ENCODE results near the gene HCN1.

HCN1 gene

DNA sequence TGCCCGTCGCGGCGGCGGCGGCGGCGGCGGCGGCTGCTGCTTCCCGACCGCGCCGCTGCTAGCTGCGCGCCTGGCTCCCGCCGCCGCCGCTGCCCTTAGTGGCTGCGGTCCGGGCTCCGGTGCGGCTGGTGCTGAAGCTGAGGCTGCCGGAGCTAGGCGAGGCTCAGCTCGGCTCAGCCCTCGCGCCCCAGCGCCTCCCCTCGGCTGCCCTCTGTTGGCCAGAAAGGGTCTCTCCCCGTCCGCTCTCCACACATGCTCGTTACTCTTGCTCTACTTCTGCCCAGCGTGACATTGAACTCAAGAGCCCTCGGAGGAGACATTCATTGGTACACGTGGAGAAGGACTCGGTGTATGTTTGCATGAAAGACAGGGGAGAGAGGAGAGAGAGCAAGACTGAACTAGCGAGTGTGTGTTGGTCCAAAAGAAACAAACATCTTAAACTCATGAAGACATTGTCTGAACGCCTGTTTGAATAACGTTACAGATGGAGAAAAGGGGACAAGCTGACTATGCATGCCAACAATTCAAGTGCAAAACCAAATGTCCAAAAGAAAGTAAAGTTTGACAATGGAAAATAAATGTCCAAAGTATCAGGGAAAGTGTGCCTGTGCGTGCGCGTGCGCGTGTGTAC, at the start of gene HCN1:
Gene HCN1 (minus strand): TSS at position 175 of the 631 bp plus-strand sequence.
- no peak for DNase-seq

DNA sequence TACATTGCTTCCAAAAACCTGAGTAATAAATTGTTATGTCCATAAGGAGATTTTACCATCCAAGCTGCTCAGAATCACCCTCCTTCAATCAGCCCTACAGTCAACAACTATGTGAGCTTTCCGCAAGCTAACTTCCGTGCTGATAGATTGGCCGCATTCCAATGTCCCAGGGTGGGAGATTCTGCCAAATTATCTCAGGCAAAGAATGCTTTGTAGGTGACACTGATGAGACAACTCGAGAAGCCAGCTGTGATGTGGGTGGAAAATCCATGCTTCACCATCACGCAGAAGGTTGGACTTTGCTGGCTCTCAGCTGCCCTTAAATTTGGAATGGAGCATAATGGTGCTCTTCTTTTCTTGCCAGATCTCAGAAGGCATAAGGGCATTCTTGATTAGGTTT, 44.9 kb upstream of the HCN1 start:
- no peak for DNase-seq

DNA sequence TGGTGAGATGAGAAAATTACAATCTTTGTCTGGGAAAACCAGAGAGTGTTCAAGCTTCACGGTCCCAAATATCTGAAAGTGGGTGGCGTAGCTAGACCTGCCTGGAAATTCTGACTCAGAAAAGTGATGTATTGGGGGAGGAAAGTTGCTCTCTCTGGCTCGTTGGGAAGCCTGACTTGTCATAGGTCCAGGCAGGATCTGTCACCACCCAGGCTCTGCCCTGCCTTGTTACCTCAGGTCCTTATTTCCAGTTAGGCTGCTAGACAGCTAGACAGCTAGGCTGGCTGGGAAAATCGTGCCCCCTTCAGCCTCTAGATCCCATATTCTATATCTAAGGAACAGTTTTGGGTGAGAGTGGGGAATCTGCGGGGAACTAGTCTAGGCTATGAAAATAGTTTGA, 41.0 kb upstream of the HCN1 start:
- DNase-seq: no peak

GRCh38 chr5:45725537-45725936, 29.4 kb upstream of the HCN1 start:
- DNase-seq: no peak

DNA sequence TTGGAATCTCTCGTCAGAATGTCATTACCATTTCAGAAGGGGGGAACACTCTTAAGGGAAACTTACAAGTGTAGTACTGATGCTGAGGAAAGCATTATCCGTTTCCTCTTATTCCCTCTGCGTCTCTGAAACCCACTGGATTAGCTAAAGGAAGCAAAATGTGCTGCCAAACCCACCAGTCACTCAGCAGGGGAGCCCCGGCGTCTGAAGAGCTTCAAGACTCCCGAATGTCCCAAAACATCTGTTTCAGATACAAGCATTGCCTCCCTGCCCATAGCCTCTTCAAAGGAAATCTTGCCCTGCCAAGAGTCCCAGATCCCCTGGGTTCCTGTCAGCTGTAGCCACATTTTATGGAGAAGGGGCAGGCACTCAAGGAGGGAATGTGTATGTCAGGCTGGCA, 1.0 kb upstream of the HCN1 start:
- no peak for DNase-seq

GRCh38 chr5:45695804-45696156, 400 bp downstream of the HCN1 start:
- DNase-seq: no peak

- no peak for DNase-seq
Measured at GRCh38 chr5:45694971-45695803, 993 bp downstream of the HCN1 start.

DNA sequence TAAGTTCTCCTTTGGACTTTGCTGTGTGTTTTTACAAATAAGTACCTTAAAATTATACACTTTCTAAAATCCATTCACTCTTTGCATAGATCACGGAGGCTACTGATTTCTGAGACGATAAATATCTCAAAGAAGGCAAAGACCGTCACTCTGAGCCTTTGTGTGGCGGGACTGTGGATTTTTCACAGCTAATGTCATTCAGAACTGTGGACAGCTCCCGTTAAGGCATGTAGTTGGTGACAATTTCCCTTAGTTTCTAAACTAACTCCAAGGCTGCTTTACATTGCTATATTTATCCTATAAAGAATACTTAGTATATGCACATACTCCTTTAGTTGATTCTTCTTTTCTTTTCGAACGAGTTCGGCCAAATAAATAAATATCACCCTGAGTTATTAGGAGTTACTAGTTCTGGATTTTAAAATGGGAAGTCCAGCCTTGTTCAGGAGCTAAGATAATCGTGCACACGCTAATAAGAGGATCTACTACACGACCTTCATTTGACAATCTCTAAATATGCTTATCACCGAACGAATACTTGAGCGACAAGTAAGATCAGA, 1.8 kb downstream of the HCN1 start:
- no peak for DNase-seq

- no peak for DNase-seq
Measured at GRCh38 chr5:45692481-45692880, 3.7 kb downstream of the HCN1 start.

DNA sequence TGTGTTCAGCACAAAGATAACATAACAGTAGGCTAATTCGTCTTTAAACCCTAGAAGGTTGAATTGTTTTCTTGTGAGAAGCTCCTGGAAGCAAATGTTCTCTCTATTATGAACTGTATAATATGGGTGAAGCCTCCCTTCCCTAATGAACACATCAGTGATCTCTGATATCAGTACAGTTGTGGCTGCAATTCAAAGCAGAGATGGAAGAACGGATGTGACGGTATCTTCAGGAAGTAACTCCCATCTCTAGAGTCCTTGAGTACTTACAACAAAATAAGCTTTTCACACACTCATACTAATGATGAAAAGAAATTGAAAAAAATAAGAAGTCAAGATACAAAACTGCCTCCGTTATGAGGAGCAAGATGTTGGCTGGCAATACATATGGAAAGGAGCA, 4.5 kb downstream of the HCN1 start:
- no peak for DNase-seq

DNA sequence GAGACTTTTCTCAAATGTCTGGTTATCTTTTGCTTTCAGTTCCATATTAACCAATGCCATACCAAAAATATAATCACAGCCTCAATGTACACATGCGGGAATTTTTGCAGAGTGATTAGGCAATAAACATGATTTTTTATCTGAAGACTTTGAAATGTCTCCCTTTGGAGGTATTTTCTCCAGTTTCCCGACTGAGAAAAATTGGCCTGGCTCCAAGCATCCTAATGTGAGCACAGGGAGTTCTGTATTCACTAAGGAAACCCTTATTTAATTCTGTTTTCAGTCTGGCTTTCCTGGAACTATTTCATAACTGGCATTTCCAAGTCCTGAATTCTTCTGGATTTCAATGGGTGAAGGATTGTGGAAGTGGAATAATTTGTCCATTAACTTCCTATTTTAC, 8.5 kb downstream of the HCN1 start:
- no peak for DNase-seq

DNA sequence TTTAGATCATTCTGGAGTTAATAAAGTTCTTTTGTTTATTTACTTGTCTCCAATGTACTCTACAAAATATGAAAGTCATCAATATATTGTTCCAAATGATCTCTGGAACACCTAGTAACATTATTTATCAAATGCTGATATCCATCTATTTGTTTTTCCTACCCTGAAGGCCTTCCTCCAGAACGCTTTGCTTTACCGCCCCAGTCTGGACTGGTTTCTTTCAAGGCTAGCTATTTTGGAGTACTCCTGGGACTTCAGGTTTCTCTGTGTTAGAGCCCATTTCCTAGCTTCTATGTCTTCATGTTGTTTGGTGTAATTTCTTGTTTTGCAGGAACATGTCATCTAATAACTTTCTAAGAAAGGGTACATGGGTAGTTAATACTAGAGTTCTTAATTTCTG, 9.6 kb downstream of the HCN1 start:
- DNase-seq: no peak

GRCh38 chr5:45684118-45684517, 12.1 kb downstream of the HCN1 start:
- no peak for DNase-seq

GRCh38 chr5:45680950-45681349, 15.2 kb downstream of the HCN1 start:
- no peak for DNase-seq

GRCh38 chr5:45677524-45677923, 18.7 kb downstream of the HCN1 start:
- no peak for DNase-seq

- DNase-seq: no peak
Measured at GRCh38 chr5:45672271-45672670, 23.9 kb downstream of the HCN1 start.

DNA sequence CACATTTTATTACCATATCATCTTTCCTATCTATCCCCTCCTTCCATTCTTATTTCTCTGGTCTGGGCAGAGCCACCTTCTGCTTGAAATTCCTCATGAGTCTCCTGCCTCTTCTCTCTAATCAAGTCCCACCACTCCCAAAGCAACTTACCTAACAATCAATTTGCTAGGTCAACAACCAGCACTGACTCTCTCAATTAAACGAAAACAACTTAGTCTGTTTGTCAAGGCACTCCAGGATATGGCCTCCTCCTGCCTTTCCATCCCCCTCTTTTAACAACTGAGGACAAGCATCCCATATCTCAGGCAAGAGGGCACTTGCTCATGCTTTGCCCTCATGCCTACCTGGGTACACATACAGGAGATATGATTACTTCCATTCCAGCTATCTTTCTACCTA, 47.4 kb downstream of the HCN1 start:
- no peak for DNase-seq

GRCh38 chr5:45643056-45643455, 53.1 kb downstream of the HCN1 start:
- no peak for DNase-seq

DNA sequence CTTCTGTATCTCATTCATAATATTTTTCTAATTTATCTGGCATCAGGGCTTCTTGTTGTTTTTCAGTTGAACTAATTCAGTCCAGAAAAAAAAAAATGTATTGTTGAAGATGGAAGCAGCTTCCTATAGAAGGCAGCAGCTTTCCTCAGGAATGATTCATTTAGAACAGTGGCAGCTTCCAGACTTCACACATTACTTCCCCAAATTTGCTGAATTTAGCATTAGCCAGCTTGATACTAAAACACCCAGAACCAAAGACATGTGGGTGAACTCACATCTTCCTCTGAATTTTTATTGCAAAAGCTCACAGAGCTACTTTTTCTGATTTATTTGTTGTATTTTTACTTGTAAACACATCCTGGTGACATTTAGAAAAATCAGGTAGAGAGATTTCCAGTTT, 53.8 kb downstream of the HCN1 start:
- no peak for DNase-seq

- DNase-seq: no peak
Measured at GRCh38 chr5:45639040-45639439, 57.1 kb downstream of the HCN1 start.

- no peak for DNase-seq
Measured at GRCh38 chr5:45627076-45627656, 69.0 kb downstream of the HCN1 start.

- no peak for DNase-seq
Measured at GRCh38 chr5:45623832-45624231, 72.3 kb downstream of the HCN1 start.

- DNase-seq: no peak
Measured at GRCh38 chr5:45622365-45622764, 73.8 kb downstream of the HCN1 start.

DNA sequence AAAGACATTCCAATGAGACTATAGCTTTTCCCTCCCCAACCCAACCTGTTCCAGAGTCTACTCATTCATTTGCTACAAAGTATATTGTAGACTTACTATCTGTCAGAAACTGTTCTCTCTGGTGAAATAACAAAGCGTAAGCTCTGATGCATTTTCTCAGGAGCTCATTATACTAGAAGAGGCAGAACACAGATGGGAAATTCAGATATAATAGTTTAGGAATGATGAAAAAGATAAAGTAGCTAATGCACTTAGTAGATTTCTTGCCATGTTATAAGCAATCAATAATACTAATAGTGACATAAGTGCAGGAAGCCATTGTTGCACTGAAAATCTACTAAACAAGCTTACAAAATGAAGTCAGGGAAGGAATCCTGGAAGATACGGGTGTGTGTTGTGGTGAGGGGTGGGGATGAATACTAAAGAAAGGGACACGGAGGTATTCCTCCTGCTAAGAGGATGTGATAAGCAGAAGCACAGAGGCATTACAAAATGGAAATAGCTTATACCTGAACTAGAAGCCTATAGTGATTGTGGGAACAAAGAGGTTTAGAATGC, 78.2 kb downstream of the HCN1 start:
- no peak for DNase-seq
